Ovary (tissue), 3 donors: ENCODE measurements around the gene PALLD.
"Not testable (repeated sequence)": the region's sequence is repeated elsewhere in the genome, so short reads cannot be mapped to it uniquely, and the experiment has no call there.

Source experiments
- CTCF ChIP-seq, 3 donors: fragments of 450-650 bp in 2 of 3; fragments of 200-600 bp in 1 of 3; IDR thresholded peaks; one replicate each; pipeline versions ENCODE4 v1.5.1 to v1.8.0; 2016 to 2022; ENCODE audit warnings: antibody characterized with exemption in 3 of 3, mild to moderate bottlenecking in 1 of 3
- EP300 ChIP-seq: sonication (generic); formaldehyde crosslinking; IDR thresholded peaks from one replicate; pipeline ENCODE4 v1.6.1; 2017; ENCODE audit warnings: antibody characterized with exemption
- POLR2A ChIP-seq: fragments of 450-650 bp; IDR thresholded peaks from one replicate; pipeline ENCODE4 v1.6.1; 2017; ENCODE audit warnings: antibody characterized with exemption, mild to moderate bottlenecking, moderate library complexity
- donor health status: DM: no; HTN: no; CAD: no.

- not testable (repeated sequence) for TF ChIP-seq CTCF (IDR thresholded peaks at IDR 0.05); POLR2A; EP300
Observed at GRCh38 chr4:168727181-168727580, 230.3 kb downstream of the PALLD start.
